NCI-H2081 treated with DMSO at 0.1 percent for 48 hours (cell line): ENCODE measurements around the gene PITX2.
"Not testable (repeated sequence)": the region's sequence is repeated elsewhere in the genome, so short reads cannot be mapped to it uniquely, and the experiment has no call there.

Source experiments
- DNase-seq: peaks from one replicate; lab custom pipeline; 2025; lab: John Stamatoyannopoulos, UW

Gene PITX2

DNA sequence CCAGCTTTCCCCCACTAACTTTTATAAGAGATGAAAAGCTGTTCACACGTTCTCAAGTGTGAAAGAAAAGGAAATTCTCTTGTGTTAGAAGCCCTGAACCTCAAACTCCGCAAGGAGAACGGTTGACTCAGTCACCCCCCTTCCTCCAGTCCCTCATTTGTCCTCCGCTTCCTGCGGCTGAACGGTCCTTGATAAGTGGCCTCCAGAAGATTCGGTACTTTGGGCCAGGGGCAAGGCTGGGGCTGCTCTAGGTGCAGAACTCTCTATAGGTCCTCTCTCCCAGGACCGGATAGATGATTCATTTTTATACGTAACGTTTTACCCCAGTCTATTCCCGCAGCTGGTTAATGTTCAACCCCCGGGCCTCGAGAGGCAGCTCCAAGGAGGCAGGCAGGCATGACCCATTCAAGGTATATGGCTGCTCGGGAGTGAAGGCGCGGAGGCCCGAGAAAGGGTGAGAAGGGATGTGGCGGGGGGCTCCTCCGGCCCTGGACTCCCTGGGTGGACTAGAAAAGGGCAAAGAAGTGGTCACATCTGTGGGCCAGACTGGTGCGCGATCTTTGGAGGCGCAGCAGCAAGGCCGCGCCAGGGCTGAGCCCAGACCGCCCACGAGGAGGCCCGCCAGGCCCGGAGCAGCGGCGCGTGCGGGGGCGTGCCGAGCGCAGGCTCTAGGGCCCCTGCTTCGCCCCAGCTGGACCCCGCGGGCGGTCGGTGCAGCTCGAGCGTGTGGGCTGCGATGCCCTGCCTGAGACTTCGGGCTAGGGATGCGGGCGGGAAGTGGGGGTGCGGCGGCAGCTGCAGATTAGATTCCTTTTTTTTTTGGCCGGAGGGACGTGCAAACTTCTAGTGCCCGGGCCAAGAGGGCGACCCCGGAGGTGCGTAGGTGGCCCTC, 11.7 kb downstream of the PITX2 start:
- DNase-seq = no peak

DNA sequence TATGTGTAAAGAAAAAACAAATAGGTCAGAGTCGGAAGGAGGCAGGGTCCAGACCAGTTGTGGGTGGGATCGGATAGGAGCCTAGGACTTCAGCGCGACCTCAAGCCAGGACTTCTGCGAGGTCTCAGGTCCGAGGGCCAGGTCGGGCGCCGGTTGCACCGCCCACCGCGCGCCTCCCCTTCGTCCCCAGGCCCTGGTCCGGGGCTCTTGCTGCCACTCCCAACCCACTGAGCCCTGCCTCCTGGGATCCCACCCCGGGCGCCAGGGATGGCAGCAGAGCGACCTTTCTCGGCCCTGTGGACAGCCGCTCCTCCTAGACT, 12.3 kb downstream of the PITX2 start:
- DNase-seq = no peak

DNA sequence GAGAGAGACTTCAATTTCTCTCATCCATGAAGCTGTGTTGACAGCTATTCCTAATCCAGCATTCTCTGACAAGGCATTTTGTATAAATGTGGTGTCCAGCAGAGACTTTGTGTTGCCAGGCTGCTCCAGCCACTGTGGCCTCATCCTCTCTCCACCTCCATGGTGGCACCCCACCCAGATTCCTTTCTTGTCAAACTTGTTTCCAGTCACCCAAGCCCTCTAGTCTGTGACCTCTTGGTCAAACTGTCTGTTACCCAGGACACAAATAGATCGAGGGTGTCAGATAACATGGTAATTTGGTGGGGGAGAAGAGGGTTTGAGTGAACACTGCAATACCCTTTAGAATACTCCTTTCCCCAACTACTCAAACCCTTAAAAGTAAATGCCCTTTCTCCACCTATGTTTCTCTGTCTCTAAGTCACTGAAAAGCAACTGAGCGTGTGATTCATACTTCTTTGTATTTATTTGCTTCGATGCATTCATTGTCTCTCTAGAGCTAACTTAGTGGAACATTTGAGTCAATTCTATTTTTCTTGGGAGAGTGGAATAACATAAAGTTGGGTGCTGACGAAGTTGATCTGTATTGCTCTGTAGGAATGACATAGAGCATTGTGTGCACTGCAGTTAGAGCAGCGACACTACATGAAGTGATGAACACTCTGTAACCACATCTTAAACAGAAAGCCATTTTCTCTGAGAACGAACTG, 13.7 kb downstream of the PITX2 start:
- no peak for DNase-seq

DNA sequence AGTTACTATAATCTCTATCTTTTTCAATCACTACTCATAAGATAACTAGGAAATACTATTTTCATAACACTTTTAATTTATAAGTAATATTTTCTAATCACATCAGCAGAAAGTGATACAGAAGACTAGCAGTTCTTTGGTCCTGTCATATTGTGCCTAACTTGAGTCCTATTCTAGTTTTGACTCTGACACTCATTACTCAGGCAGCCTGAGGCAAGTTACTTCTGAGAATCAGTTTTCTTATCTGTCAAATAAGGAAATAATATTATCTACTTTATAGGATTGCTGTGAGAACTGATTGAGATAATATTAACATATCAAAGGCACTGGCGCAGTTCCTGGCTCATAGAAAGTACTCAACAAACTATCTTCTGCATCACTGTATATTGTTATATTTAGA, 17.8 kb downstream of the PITX2 start:
- no peak for DNase-seq

DNA sequence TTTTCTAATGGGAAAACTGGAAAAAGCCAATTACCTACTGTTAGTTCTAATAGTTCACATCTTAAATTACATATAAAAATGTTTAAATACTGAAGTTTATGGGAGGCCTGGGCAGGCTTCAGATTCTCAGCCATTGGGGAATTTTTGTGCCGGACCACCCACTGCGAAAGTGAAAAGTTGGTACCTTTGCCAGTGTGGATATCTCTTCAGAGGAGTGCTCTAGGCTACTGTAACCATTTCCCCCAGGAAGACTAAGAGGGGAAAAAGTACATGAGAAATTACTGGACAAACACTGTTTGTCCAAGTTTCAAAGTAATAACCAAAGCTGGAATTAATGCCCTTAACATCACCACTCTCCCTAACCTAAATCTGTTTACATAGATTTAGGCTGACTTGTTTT, 20.8 kb downstream of the PITX2 start:
- DNase-seq = no peak

DNA sequence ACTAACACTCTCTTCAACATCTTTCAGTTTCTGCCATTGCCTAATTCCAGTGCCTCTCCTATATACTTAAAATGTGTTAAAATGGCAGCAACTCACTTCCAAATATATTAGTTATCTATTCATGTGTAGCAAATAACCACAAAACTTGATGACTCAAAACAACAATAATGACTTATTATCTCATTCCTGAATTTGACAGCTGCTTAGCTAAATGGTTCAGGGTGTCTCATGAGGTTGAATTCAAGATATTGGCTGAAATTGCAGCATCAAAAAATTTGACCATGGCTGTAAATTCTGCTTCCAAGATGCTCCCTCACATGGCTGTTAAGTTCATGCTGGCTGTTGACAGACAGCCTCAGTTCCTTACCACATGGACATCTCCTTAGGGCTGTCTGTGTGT, 25.3 kb downstream of the PITX2 start:
- DNase-seq = no peak

DNA sequence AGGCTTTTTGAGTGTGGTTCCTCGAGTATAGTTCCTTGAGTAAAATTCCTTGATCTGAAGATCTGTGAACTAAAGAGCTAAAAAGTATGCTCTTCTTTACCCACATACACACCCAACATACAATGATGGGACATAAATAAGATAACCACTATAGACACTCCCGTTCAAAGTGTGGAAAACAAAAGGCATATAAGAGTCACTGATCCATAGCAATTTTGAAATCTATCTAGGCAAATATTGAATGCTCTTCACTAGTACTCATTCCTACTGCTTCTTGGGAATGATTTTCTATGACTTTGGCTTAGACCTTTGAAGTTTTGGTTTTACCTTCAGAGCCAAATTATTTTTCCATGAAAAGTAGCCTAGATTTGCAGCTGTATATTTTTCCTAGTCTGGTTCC, 26.4 kb downstream of the PITX2 start:
- DNase-seq = no peak

DNA sequence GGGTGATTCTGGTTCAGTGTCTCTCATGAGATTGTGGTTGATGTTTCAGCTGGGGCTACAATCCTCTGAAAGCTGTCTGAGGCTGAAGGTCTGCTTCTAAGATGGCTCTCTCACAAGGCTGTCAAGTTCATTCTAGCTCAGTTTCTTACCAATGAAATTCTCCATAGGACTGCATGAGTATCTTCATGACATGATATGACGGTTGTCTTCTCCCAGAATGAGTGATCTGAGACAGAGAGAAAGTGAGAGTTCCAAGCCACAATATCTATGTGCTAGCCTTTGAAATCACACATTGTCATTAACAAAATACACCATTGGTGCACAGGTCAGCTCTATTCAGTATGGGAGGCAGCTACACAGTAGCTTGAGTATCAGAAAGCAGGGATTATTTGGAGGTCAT, 27.3 kb downstream of the PITX2 start:
- no peak for DNase-seq

DNA sequence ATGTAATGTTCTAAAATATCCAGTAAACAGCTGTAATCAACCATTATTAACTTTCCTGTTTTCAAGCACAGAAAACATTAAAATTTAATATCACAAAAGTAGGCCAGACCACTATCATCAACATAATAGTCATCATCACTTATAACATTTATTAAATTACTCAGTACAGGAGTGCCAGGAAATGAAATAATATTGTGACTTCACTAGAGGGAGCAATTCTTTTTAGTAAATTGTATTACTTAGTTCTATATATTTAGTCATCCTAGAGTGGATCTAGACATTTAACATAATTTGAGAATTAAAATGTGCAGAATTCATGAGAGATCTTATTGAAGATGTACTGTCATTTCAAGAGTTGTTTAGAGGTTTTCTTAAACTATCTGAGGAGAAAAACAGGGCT, 33.6 kb downstream of the PITX2 start:
- no peak for DNase-seq

DNA sequence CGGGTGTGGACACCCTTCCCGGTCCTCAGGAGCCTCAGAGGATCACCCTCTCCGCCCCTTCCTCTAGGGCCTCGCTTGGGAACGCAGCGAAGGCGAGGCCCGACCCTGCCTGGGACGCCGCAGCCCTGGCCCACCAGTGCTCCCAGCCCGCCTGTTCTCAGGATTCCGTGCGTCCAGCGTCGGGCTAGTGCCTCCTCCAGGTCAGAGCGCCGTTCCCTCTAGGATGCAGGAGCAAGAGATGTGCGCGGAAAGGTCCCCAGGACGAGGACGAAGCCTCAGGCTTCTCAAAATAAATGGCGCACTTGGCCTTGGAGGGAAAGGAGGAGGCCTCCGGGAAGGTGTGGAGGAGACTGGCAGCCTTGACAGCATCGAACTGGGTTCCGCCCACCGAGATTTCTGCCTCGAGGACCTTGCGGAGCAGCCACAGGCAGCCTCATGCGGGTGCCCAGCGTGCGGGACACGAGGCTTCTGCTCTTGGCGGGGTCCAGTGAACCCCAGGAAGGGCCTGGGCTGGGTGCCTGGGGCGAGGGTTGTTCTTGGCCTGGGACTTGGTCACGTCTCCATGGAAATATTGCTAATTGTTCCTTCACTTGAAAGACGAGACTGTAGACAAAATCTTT, 35.1 kb downstream of the PITX2 start:
- DNase-seq = no peak

DNA sequence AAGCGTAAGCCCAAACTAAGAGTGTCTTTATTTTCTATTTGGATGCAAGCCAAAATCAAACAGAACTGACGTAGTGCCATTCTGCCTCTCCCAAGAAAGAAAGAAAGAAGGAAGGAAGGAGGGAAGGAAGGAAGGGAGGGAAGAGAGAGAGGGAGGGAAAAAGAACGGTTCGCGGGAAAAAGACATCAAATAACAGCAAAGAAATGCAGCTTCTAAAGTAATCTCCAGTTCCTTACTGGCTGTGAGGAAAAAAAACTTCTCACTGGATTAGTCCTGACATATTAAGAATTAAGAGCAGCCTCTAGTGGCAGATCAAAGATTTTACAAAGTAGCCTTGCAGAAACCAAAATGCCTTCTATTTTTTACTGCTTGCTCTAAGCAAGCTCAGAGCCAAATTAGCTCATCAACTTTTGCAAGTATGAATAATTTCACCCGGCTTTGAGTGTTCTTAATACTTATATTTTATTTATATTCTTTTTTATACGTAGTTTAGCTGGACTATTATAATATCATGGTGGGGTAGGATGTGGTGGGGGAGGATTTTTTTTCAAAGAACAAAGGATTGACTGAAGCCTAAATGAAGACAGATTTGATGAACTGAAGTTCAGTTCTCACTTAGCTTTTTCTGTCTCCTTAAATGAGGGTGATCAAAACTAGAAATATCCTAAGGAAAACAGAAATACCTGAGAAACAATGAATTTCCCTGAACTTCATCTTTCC, 36.6 kb downstream of the PITX2 start:
- no peak for DNase-seq

DNA sequence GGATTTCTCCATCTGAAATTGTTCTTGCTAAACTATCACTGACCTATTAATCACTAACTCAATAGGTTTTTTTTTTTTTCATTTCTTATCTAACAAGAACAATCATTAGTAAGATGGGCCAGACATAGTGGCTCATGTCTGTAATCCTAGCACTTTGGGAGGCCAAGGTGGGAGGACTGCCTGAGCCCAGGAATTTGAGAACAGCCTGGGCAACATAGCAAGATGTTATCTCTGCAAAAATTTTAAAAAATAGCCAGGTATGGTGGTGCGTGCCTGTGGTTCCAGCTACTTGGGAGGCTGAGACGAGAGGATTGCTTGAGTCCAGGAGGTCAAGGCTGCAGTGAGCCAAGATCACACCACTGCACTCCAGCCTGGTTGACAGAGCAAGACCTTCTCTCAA, 46.2 kb downstream of the PITX2 start:
- DNase-seq = not testable (repeated sequence)
